H1 (cell line): Measurements from ENCODE around the gene MLPH. TPM values are rescaled to one million over a fixed set of nuclear protein-coding genes. Genes with fewer than 3 reads are reported as not detected.

Experiments used
- ATF2 ChIP-seq: IDR thresholded peaks from 2 replicates; pipeline ENCODE4 v1.6.1; 2012; ENCODE audit warnings: low read length, inconsistent platforms
- BACH1 ChIP-seq: IDR thresholded peaks from 2 replicates; pipeline ENCODE4 v1.6.1; 2012; ENCODE audit warnings: low read length, improper control_type of control experiment
- BCL11A ChIP-seq, 2 experiments: IDR thresholded peaks; one replicate each; pipeline ENCODE4 v1.6.1; 2011; ENCODE audit warnings: low read depth in 2 of 2, low read length in 2 of 2, mild to moderate bottlenecking in 2 of 2
- CBX8 ChIP-seq: fragments of 300-800, 300-1000 bp; sonication (generic); IDR thresholded peaks from 2 replicates; pipeline ENCODE4 v1.7.1; 2016; ENCODE audit warnings: low read depth, low read length, borderline replicate concordance
- CTBP2 ChIP-seq: IDR thresholded peaks from 2 replicates; pipeline ENCODE4 v1.7.0; 2011; ENCODE audit warnings: borderline replicate concordance, mild to moderate bottlenecking, moderate library complexity, mixed read lengths, low read length; ENCODE audit not compliant: insufficient read depth, insufficient read length
- E2F6 ChIP-seq: IDR thresholded peaks from 2 replicates; pipeline ENCODE4 v1.6.1; 2012; ENCODE audit warnings: inconsistent platforms
- EZH2 ChIP-seq: fragments of 200-600 bp; sonication (generic); IDR thresholded peaks from 2 replicates; pipeline ENCODE4 v1.7.1; 2012; ENCODE audit warnings: low read depth, mild to moderate bottlenecking, moderate library complexity, low read length, inconsistent platforms; ENCODE audit not compliant: severe bottlenecking
- FOSL1 ChIP-seq: IDR thresholded peaks from 2 replicates; pipeline ENCODE4 v1.6.1; 2011; ENCODE audit warnings: mild to moderate bottlenecking, low read depth, low read length, moderate library complexity; ENCODE audit not compliant: insufficient read depth
- GTF2F1 ChIP-seq: IDR thresholded peaks from 2 replicates; pipeline ENCODE4 v1.6.1; 2012; ENCODE audit warnings: low read depth, low read length, improper control_type of control experiment, borderline replicate concordance
- KDM1A ChIP-seq: fragments of 200-600, 300-600 bp; sonication (generic); IDR thresholded peaks from 2 replicates; pipeline ENCODE4 v1.7.1; 2016; ENCODE audit warnings: mild to moderate bottlenecking, low read length, borderline replicate concordance
- MAFK ChIP-seq: IDR thresholded peaks from 2 replicates; pipeline ENCODE4 v1.6.1; 2012; ENCODE audit warnings: low read depth, mild to moderate bottlenecking, improper control_type of control experiment, low read length
- PHF8 ChIP-seq: fragments of 200-600 bp; sonication (generic); conservative IDR thresholded peaks from 2 replicates; pipeline ENCODE4 v1.7.1; 2012; ENCODE audit warnings: low read depth, mild to moderate bottlenecking, inconsistent platforms, low read length, moderate library complexity
- POLR2A ChIP-seq, 2 experiments: IDR thresholded peaks; 1 replicate in 1 of 2; 2 replicates in 1 of 2; pipeline ENCODE4 v1.6.1; 2011; ENCODE audit warnings: low read depth in 2 of 2, low read length in 2 of 2, mild to moderate bottlenecking in 2 of 2; ENCODE audit errors: control extremely low read depth in 1 of 2
- POLR2AphosphoS5 ChIP-seq: IDR thresholded peaks from 2 replicates; pipeline ENCODE4 v1.6.1; 2011; ENCODE audit warnings: low read depth, low read length
- POU5F1 ChIP-seq: IDR thresholded peaks from 2 replicates; pipeline ENCODE4 v1.6.1; 2011; ENCODE audit warnings: low read depth, mild to moderate bottlenecking, low read length, moderate library complexity
- RBBP5 ChIP-seq: IDR thresholded peaks from 2 replicates; pipeline ENCODE4 v1.7.1; 2012; ENCODE audit warnings: low read depth, mild to moderate bottlenecking, inconsistent platforms, low read length, moderate library complexity, borderline replicate concordance
- SAP30 ChIP-seq: fragments of 300-600 bp; sonication (generic); IDR thresholded peaks from 2 replicates; pipeline ENCODE4 v1.7.1; 2012; ENCODE audit warnings: low read length, moderate library complexity, mild to moderate bottlenecking, inconsistent platforms; ENCODE audit not compliant: insufficient read depth, insufficient replicate concordance
- SP4 ChIP-seq: IDR thresholded peaks from 2 replicates; pipeline ENCODE4 v1.6.1; 2012; ENCODE audit warnings: low read length, inconsistent platforms
- SRF ChIP-seq: IDR thresholded peaks from 2 replicates; pipeline ENCODE4 v1.6.1; 2011; ENCODE audit warnings: mild to moderate bottlenecking, low read depth, low read length, moderate library complexity
- polyA plus RNA-seq, 7 experiments: library from polyadenylated mRNA; depleted of rRNA in 3 of 7; stranded (reverse) in 5 of 7; unstranded in 2 of 7; fragments of >200 nt in 5 of 7; fragments of 200-250 nt in 2 of 7; gene quantifications; 1 replicate in 5 of 7; 2 replicates in 1 of 7; 4 replicates in 1 of 7; pipeline versions ENCODE4 v1.2.1 to v1.2.3, GENCODE V29; 2011 to 2013; ENCODE audit warnings: missing spikeins in 2 of 7, mixed read lengths in 2 of 7
- total RNA-seq: library from RNA; stranded (reverse); fragmentation: NEBNext Ultra II Directional; extraction: Animal tissue kit (Norgen Biotek cat#: 25700); gene quantifications from 2 replicates; pipeline ENCODE4 v1.2.1, GENCODE V29; 2021
- TF ChIP-seq, protein P1 (sequence below): IDR thresholded peaks from 2 replicates; pipeline ENCODE4 v1.6.1; 2011; ENCODE audit warnings: low read length, improper control_type of control experiment
- TF ChIP-seq, protein P2 (sequence below): IDR thresholded peaks from 2 replicates; pipeline ENCODE4 v1.6.1; 2012; ENCODE audit warnings: inconsistent platforms

MLPH gene
- total and polyA plus RNA-seq, 2 of the 8 experiments (the other 6 are each of a cell fraction or from before 2014, with no cell fraction given) = 12.7 to 17.0 TPM

- TF ChIP-seq ATF2 (no peak), E2F6 (no peak), POLR2AphosphoS5 (no peak), POU5F1 (no peak), SP4 (no peak), KDM1A (no peak), PHF8 (no peak), CBX8 (no peak), GTF2F1 (no peak), BACH1 (no peak), BCL11A (IDR thresholded peaks at IDR 0.05; ENCODE audit: low read depth in 2 of 2, low read length in 2 of 2) (no peak), MAFK (no peak), FOSL1 (no peak), RBBP5 (no peak), SAP30 (no peak), POLR2A (IDR thresholded peaks at IDR 0.05; ENCODE audit: control extremely low read depth in 1 of 2, low read depth in 2 of 2, low read length in 2 of 2) (no peak), CTBP2 (no peak), SRF (no peak), EZH2 (no peak)
- TF ChIP-seq, protein P1, sequence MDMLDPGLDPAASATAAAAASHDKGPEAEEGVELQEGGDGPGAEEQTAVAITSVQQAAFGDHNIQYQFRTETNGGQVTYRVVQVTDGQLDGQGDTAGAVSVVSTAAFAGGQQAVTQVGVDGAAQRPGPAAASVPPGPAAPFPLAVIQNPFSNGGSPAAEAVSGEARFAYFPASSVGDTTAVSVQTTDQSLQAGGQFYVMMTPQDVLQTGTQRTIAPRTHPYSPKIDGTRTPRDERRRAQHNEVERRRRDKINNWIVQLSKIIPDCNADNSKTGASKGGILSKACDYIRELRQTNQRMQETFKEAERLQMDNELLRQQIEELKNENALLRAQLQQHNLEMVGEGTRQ = no peak
- TF ChIP-seq, protein P2, sequence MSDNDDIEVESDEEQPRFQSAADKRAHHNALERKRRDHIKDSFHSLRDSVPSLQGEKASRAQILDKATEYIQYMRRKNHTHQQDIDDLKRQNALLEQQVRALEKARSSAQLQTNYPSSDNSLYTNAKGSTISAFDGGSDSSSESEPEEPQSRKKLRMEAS = no peak
Measured at GRCh38 chr2:237601453-237602116, 114.5 kb downstream of the MLPH start (continued).
